K562 (cell line): ENCODE measurements around the gene MAK. TPM values are rescaled to one million over a fixed set of nuclear protein-coding genes. Genes with fewer than 3 reads are reported as not detected.
"Not testable (repeated sequence)": the region's sequence is repeated elsewhere in the genome, so short reads cannot be mapped to it uniquely, and the experiment has no call there.

ENCODE experiments used
- ATAC-seq: fragments of 200-7000 bp; cut with Tn5 transposase; 3 replicates; pipeline ENCODE4 v1.9.1; 2020; ENCODE audit warnings: moderate library complexity
- BruUV-seq: library from RNA; stranded (reverse); fragments of 400-500 nt; replicated peaks from 2 replicates; lab custom pipeline; 2021; lab: Mats Ljungman, UMichigan
- CTCF ChIA-PET: fragments of 300-600 bp; formaldehyde crosslinking; extraction: SDS; loops from one replicate; lab custom pipeline; 2021; ENCODE audit warnings: low intra/inter-chr PET ratio; lab: Yijun Ruan, JAX
- POLR2A ChIA-PET: fragments of 300-600, 350-650 bp; sonication (Branson Sonifier 250); formaldehyde crosslinking; extraction: SDS; loops from one replicate; lab custom pipeline; 2021; ENCODE audit warnings: antibody characterized with exemption, inconsistent platforms; lab: Yijun Ruan, JAX
- DNase-seq, 4 experiments: peaks; one replicate each; pipeline versions ENCODE4 v3.0.0 to v3.0.0-alpha.2; 2011 to 2018; ENCODE audit warnings: low spot score in 3 of 4, mixed read lengths in 3 of 4; ENCODE audit errors: extremely low read depth in 1 of 4
- FAIRE-seq: peaks from 2 replicates; lab custom pipeline; 2011; peaks lifted over from hg19 to GRCh38; lab: Jason Lieb, UNC
- H2AFZ ChIP-seq: 2 replicates; pipeline ENCODE4 v1.6.0; 2011; ENCODE audit warnings: low read depth, low read length, control low read depth, inconsistent platforms
- H3K27ac ChIP-seq: fragments of 200-600 bp; 3 replicates; pipeline ENCODE4 v1.8.0; 2011; ENCODE audit warnings: low read depth, mild to moderate bottlenecking, control low read depth, inconsistent platforms, low read length, moderate library complexity, mixed read lengths; ENCODE audit errors: extremely low read depth
- H3K27me3 ChIP-seq, 2 experiments: fragments of 300-600 bp in 1 of 2; 2 replicates in 1 of 2; 3 replicates in 1 of 2; pipeline versions ENCODE4 v1.6.0 to v1.8.0; 2011; ENCODE audit warnings: inconsistent platforms in 2 of 2, low read length in 2 of 2, mild to moderate bottlenecking in 1 of 2, mixed read lengths in 1 of 2, moderate library complexity in 1 of 2; ENCODE audit not compliant: control insufficient read depth in 2 of 2, insufficient read depth in 2 of 2
- H3K36me3 ChIP-seq: fragments of 300-600 bp; 3 replicates; pipeline ENCODE4 v1.8.0; 2011; ENCODE audit warnings: mild to moderate bottlenecking, low read length, inconsistent platforms; ENCODE audit not compliant: control insufficient read depth, insufficient read depth
- H3K4me1 ChIP-seq, 2 experiments: fragments of 200-600 bp in 1 of 2; replicated peaks in 1 of 2; 2 replicates in 1 of 2; 3 replicates in 1 of 2; pipeline versions ENCODE4 v1.5.1 to v1.8.0; 2011; ENCODE audit warnings: inconsistent platforms in 2 of 2, low read length in 2 of 2, mild to moderate bottlenecking in 1 of 2, mixed read lengths in 1 of 2, moderate library complexity in 1 of 2; ENCODE audit not compliant: control insufficient read depth in 2 of 2, insufficient read depth in 2 of 2
- H3K4me2 ChIP-seq: 2 replicates; pipeline ENCODE4 v1.6.1; 2011; ENCODE audit warnings: low read length, control low read depth, inconsistent platforms, mixed read lengths; ENCODE audit not compliant: insufficient read depth
- H3K4me3 ChIP-seq: fragments of 200-600 bp; sonication (generic), shearing (Covaris generic); 2 replicates; pipeline ENCODE4 v1.5.1; 2016; ENCODE audit warnings: control low read depth, inconsistent platforms
- H3K79me2 ChIP-seq: fragments of 200-600 bp; 3 replicates; pipeline ENCODE4 v1.8.0; 2011; ENCODE audit warnings: low read length, inconsistent platforms; ENCODE audit not compliant: control insufficient read depth, insufficient read depth
- H3K9ac ChIP-seq, 2 experiments: 2 replicates each; pipeline versions ENCODE4 v1.6.0 to v1.6.1; 2011; ENCODE audit warnings: low read depth in 2 of 2, low read length in 2 of 2, control low read depth in 1 of 2, inconsistent platforms in 1 of 2, mild to moderate bottlenecking in 1 of 2, mixed read lengths in 1 of 2; ENCODE audit not compliant: insufficient read depth in 1 of 2
- H3K9me1 ChIP-seq: one replicate; pipeline ENCODE4 v1.6.0; 2011; ENCODE audit warnings: inconsistent platforms, mild to moderate bottlenecking, low read length, moderate library complexity; ENCODE audit not compliant: control insufficient read depth, insufficient read depth
- H3K9me3 ChIP-seq: replicated peaks from 2 replicates; pipeline ENCODE4 v1.5.1; 2011; ENCODE audit warnings: low read depth, low read length, inconsistent platforms; ENCODE audit not compliant: control insufficient read depth, insufficient read depth
- H4K20me1 ChIP-seq: replicated peaks from 2 replicates; pipeline ENCODE4 v1.6.1; 2011; ENCODE audit warnings: low read length, inconsistent platforms, mixed read lengths; ENCODE audit not compliant: control insufficient read depth, insufficient read depth
- ASH1L ChIP-seq: fragments of 450-650 bp; IDR thresholded peaks from 2 replicates; pipeline ENCODE4 v1.6.1; 2018; ENCODE audit warnings: borderline replicate concordance, mild to moderate bottlenecking, low read depth; ENCODE audit not compliant: partially characterized antibody
- C11orf30 ChIP-seq: fragments of 450-650 bp; IDR thresholded peaks from 2 replicates; pipeline ENCODE4 v1.6.1; 2016; ENCODE audit warnings: low read depth, mild to moderate bottlenecking
- CC2D1A ChIP-seq: fragments of 450-650 bp; IDR thresholded peaks from 2 replicates; pipeline ENCODE4 v1.6.1; 2017; ENCODE audit warnings: mild to moderate bottlenecking
- CHAMP1 ChIP-seq: fragments of 450-650 bp; IDR thresholded peaks from 2 replicates; pipeline ENCODE4 v1.6.1; 2016; ENCODE audit warnings: mild to moderate bottlenecking
- MAFG ChIP-seq: fragments of 450-650 bp; conservative IDR thresholded peaks from 2 replicates; pipeline ENCODE4 v1.6.1; 2016; ENCODE audit warnings: missing genetic modification characterization, missing compliant biosample characterization
- NFYB ChIP-seq: IDR thresholded peaks from 2 replicates; pipeline ENCODE4 v1.6.1; 2011; ENCODE audit warnings: mild to moderate bottlenecking, moderate library complexity; ENCODE audit not compliant: insufficient read length; ENCODE audit errors: extremely low read depth
- RBM25 ChIP-seq: fragments of 200-400 bp; formaldehyde crosslinking; IDR thresholded peaks from 2 replicates; pipeline ENCODE4 v1.6.1; 2018; ENCODE audit warnings: low read length, low read depth, moderate library complexity; ENCODE audit not compliant: severe bottlenecking
- SP1 ChIP-seq: sonication (generic); formaldehyde crosslinking; IDR thresholded peaks from 2 replicates; pipeline ENCODE4 v1.8.1; 2022; ENCODE audit warnings: mild to moderate bottlenecking, missing genetic modification reagents
- ZNF316 ChIP-seq: fragments of 450-650 bp; IDR thresholded peaks from 2 replicates; pipeline ENCODE4 v1.6.1; 2016
- WGBS: fragments of 100-300 bp; shearing (Covaris generic); methylation state at CpG from one replicate; pipeline ENCODE4 v1.1.6; 2016; ENCODE audit warnings: low coverage, mixed read lengths; ENCODE audit not compliant: insufficient coverage; ENCODE audit errors: missing lambda C conversion rate; 5-methylcytosine and 5-hydroxymethylcytosine counted together
- in situ Hi-C: fragments of 300-500 bp; cut with MboI; formaldehyde crosslinking; loops from 4 replicates; pipeline ENCODE4 v1.15.0; 2018; ENCODE audit warnings: inconsistent platforms, mixed read lengths
- intact Hi-C: fragments of 100-400 bp; cut with micrococcal nuclease; formaldehyde crosslinking; loops from 2 replicates; pipeline ENCODE4 v1.14.2; 2022
- polyA plus RNA-seq, 8 experiments: library from polyadenylated mRNA; depleted of rRNA in 4 of 8; stranded (reverse) in 5 of 8; unstranded in 3 of 8; fragments of >200 nt; fragmentation: Nextera tagmentation in 2 of 8; fragmentation: Illumina TruSeq in 1 of 8; extraction: Ambion mirVana in 2 of 8; extraction: Trizol in 1 of 8; gene quantifications; 2 replicates each; pipeline versions ENCODE4 v1.2.1 to v1.2.3, GENCODE V29; 2011 to 2014; ENCODE audit warnings: inconsistent platforms in 1 of 8, missing spikeins in 1 of 8
- total RNA-seq, 7 experiments: library from RNA; depleted of rRNA in 6 of 7; stranded (reverse); fragments of >200 nt in 6 of 7; fragmentation: Illumina TruSeq in 2 of 7; extraction: Trizol in 2 of 7; gene quantifications; 2 replicates each; pipeline versions ENCODE4 v1.2.1 to v1.2.3, GENCODE V29; 2011 to 2021; ENCODE audit warnings: low replicate concordance in 1 of 7

Gene MAK
- total and polyA plus RNA-seq, 9 of the 15 experiments (the other 6 are each of a cell fraction or from before 2014, with no cell fraction given) = 0.25 to 1.1 (median 0.53) TPM

GRCh38 chr6:10741643-10742042 lies 96.7 kb downstream of the MAK start:
- H3K27ac ChIP-seq, H3K9ac ChIP-seq, DNase-seq, H3K36me3 ChIP-seq, H3K4me3 ChIP-seq, H3K27me3 ChIP-seq, intact Hi-C loops, H2AFZ ChIP-seq, BruUV-seq, CTCF ChIA-PET, H3K9me3 ChIP-seq, in situ Hi-C loops, H3K4me2 ChIP-seq, FAIRE-seq, H4K20me1 ChIP-seq, H3K9me1 ChIP-seq, H3K79me2 ChIP-seq: not testable (repeated sequence)
- H3K4me1 ChIP-seq = peaks cover 11 to 18% of the 10 kb centered on the region in 2 experiments
- WGBS = 66% methylated on average over 4 of the region's 4 CpGs
- TF ChIP-seq RBM25 (peak; percentile 82), NFYB (peak; percentile 91), CC2D1A (peak; percentile 58), C11orf30 (peak; percentile 48), ZNF316 (peak; percentile 81), ASH1L (peak; percentile 53), SP1 (CRISPR knock-in tag) (peak; percentile 60; the same call in 1 of the 2 replicates), MAFG (peak; percentile 15; the same call in 1 of the 2 replicates), CHAMP1 (0 out of 2 replicates have a peak, but pooled peaks have one; percentile 57)
- POLR2A ChIA-PET = interaction anchor here (0.6 to 2.0 kb wide), 4 partner anchors 8 to 641 kb away, joined by 3 to 10 read pairs (median 6); partner anchors contain the start of gene TMEM14C
- peak; percentile 36 for ATAC-seq
